K562 (cell line): ENCODE results near the gene DSCAM. TPM values are rescaled to one million over a fixed set of nuclear protein-coding genes. Genes with fewer than 3 reads are reported as not detected.

ENCODE experiments used
- ATAC-seq: fragments of 200-7000 bp; cut with Tn5 transposase; 3 replicates; pipeline ENCODE4 v1.9.1; 2020; ENCODE audit warnings: moderate library complexity
- BruUV-seq: library from RNA; stranded (reverse); fragments of 400-500 nt; replicated peaks from 2 replicates; lab custom pipeline; 2021; lab: Mats Ljungman, UMichigan
- CTCF ChIA-PET: fragments of 300-600 bp; formaldehyde crosslinking; extraction: SDS; loops from one replicate; lab custom pipeline; 2021; ENCODE audit warnings: low intra/inter-chr PET ratio; lab: Yijun Ruan, JAX
- POLR2A ChIA-PET: fragments of 300-600, 350-650 bp; sonication (Branson Sonifier 250); formaldehyde crosslinking; extraction: SDS; loops from one replicate; lab custom pipeline; 2021; ENCODE audit warnings: antibody characterized with exemption, inconsistent platforms; lab: Yijun Ruan, JAX
- DNase-seq, 4 experiments: peaks; one replicate each; pipeline versions ENCODE4 v3.0.0 to v3.0.0-alpha.2; 2011 to 2018; ENCODE audit warnings: low spot score in 3 of 4, mixed read lengths in 3 of 4; ENCODE audit errors: extremely low read depth in 1 of 4
- FAIRE-seq: peaks from 2 replicates; lab custom pipeline; 2011; peaks lifted over from hg19 to GRCh38; lab: Jason Lieb, UNC
- H2AFZ ChIP-seq: 2 replicates; pipeline ENCODE4 v1.6.0; 2011; ENCODE audit warnings: low read depth, low read length, control low read depth, inconsistent platforms
- H3K27ac ChIP-seq: fragments of 200-600 bp; 3 replicates; pipeline ENCODE4 v1.8.0; 2011; ENCODE audit warnings: low read depth, mild to moderate bottlenecking, control low read depth, inconsistent platforms, low read length, moderate library complexity, mixed read lengths; ENCODE audit errors: extremely low read depth
- H3K27me3 ChIP-seq, 2 experiments: fragments of 300-600 bp in 1 of 2; 2 replicates in 1 of 2; 3 replicates in 1 of 2; pipeline versions ENCODE4 v1.6.0 to v1.8.0; 2011; ENCODE audit warnings: inconsistent platforms in 2 of 2, low read length in 2 of 2, mild to moderate bottlenecking in 1 of 2, mixed read lengths in 1 of 2, moderate library complexity in 1 of 2; ENCODE audit not compliant: control insufficient read depth in 2 of 2, insufficient read depth in 2 of 2
- H3K36me3 ChIP-seq: fragments of 300-600 bp; 3 replicates; pipeline ENCODE4 v1.8.0; 2011; ENCODE audit warnings: mild to moderate bottlenecking, low read length, inconsistent platforms; ENCODE audit not compliant: control insufficient read depth, insufficient read depth
- H3K4me1 ChIP-seq, 2 experiments: fragments of 200-600 bp in 1 of 2; replicated peaks in 1 of 2; 2 replicates in 1 of 2; 3 replicates in 1 of 2; pipeline versions ENCODE4 v1.5.1 to v1.8.0; 2011; ENCODE audit warnings: inconsistent platforms in 2 of 2, low read length in 2 of 2, mild to moderate bottlenecking in 1 of 2, mixed read lengths in 1 of 2, moderate library complexity in 1 of 2; ENCODE audit not compliant: control insufficient read depth in 2 of 2, insufficient read depth in 2 of 2
- H3K4me2 ChIP-seq: 2 replicates; pipeline ENCODE4 v1.6.1; 2011; ENCODE audit warnings: low read length, control low read depth, inconsistent platforms, mixed read lengths; ENCODE audit not compliant: insufficient read depth
- H3K4me3 ChIP-seq: fragments of 200-600 bp; sonication (generic), shearing (Covaris generic); 2 replicates; pipeline ENCODE4 v1.5.1; 2016; ENCODE audit warnings: control low read depth, inconsistent platforms
- H3K79me2 ChIP-seq: fragments of 200-600 bp; 3 replicates; pipeline ENCODE4 v1.8.0; 2011; ENCODE audit warnings: low read length, inconsistent platforms; ENCODE audit not compliant: control insufficient read depth, insufficient read depth
- H3K9ac ChIP-seq, 2 experiments: 2 replicates each; pipeline versions ENCODE4 v1.6.0 to v1.6.1; 2011; ENCODE audit warnings: low read depth in 2 of 2, low read length in 2 of 2, control low read depth in 1 of 2, inconsistent platforms in 1 of 2, mild to moderate bottlenecking in 1 of 2, mixed read lengths in 1 of 2; ENCODE audit not compliant: insufficient read depth in 1 of 2
- H3K9me1 ChIP-seq: one replicate; pipeline ENCODE4 v1.6.0; 2011; ENCODE audit warnings: inconsistent platforms, mild to moderate bottlenecking, low read length, moderate library complexity; ENCODE audit not compliant: control insufficient read depth, insufficient read depth
- H3K9me3 ChIP-seq: replicated peaks from 2 replicates; pipeline ENCODE4 v1.5.1; 2011; ENCODE audit warnings: low read depth, low read length, inconsistent platforms; ENCODE audit not compliant: control insufficient read depth, insufficient read depth
- H4K20me1 ChIP-seq: replicated peaks from 2 replicates; pipeline ENCODE4 v1.6.1; 2011; ENCODE audit warnings: low read length, inconsistent platforms, mixed read lengths; ENCODE audit not compliant: control insufficient read depth, insufficient read depth
- DDX20 ChIP-seq: fragments of 450-650 bp; IDR thresholded peaks from 2 replicates; pipeline ENCODE4 v1.6.1; 2016; ENCODE audit warnings: missing genetic modification characterization, low read depth, mild to moderate bottlenecking, missing compliant biosample characterization, moderate library complexity
- GATAD2A ChIP-seq: fragments of 450-650 bp; IDR thresholded peaks from 2 replicates; pipeline ENCODE4 v1.6.1; 2017
- MBD1 ChIP-seq: fragments of 250-450 bp; sonication (Bioruptor Pico); IDR thresholded peaks from 2 replicates; pipeline ENCODE4 v1.8.0; 2022; ENCODE audit warnings: inconsistent platforms
- NUFIP1 ChIP-seq: fragments of 450-650 bp; IDR thresholded peaks from 2 replicates; pipeline ENCODE4 v1.6.1; 2018; ENCODE audit not compliant: partially characterized antibody
- RAD21 ChIP-seq, 2 experiments: fragments of 250-450 bp in 1 of 2; fragments of 450-650 bp in 1 of 2; sonication (Bioruptor Pico) in 1 of 2; formaldehyde crosslinking in 1 of 2; IDR thresholded peaks in 1 of 2; conservative IDR thresholded peaks in 1 of 2; 2 replicates each; pipeline versions ENCODE4 v1.4.0 to v1.8.0; 2020 to 2022; ENCODE audit warnings: mild to moderate bottlenecking in 2 of 2, moderate library complexity in 1 of 2
- SMC3 ChIP-seq: conservative IDR thresholded peaks from 2 replicates; pipeline ENCODE4 v1.6.1; 2011; ENCODE audit warnings: low read depth, low read length, improper control_type of control experiment; ENCODE audit not compliant: insufficient read depth
- STAT5A ChIP-seq: IDR thresholded peaks from 2 replicates; pipeline ENCODE4 v1.6.1; 2012; ENCODE audit warnings: low read length, inconsistent platforms, borderline replicate concordance
- UBTF ChIP-seq, 2 experiments: IDR thresholded peaks; 2 replicates each; pipeline ENCODE4 v1.6.1; 2012; ENCODE audit warnings: improper control_type of control experiment in 2 of 2, low read depth in 2 of 2, low read length in 2 of 2, borderline replicate concordance in 1 of 2
- ZNF444 ChIP-seq: fragments of 250-450 bp; sonication (Bioruptor Pico); IDR thresholded peaks from 2 replicates; pipeline ENCODE4 v1.4.0; 2020; ENCODE audit warnings: mild to moderate bottlenecking, moderate library complexity
- ZNF695 ChIP-seq: fragments of 450-650 bp; formaldehyde crosslinking; IDR thresholded peaks from 2 replicates; pipeline ENCODE4 v1.4.0; 2020; ENCODE audit warnings: mild to moderate bottlenecking, moderate library complexity
- whole genome bisulfite sequencing: fragments of 100-300 bp; shearing (Covaris generic); methylation state at CpG from one replicate; pipeline ENCODE4 v1.1.6; 2016; ENCODE audit warnings: low coverage, mixed read lengths; ENCODE audit not compliant: insufficient coverage; ENCODE audit errors: missing lambda C conversion rate; 5-methylcytosine and 5-hydroxymethylcytosine counted together
- in situ Hi-C: fragments of 300-500 bp; cut with MboI; formaldehyde crosslinking; loops from 4 replicates; pipeline ENCODE4 v1.15.0; 2018; ENCODE audit warnings: inconsistent platforms, mixed read lengths
- intact Hi-C: fragments of 100-400 bp; cut with micrococcal nuclease; formaldehyde crosslinking; loops from 2 replicates; pipeline ENCODE4 v1.14.2; 2022
- polyA plus RNA-seq, 8 experiments: library from polyadenylated mRNA; depleted of rRNA in 4 of 8; stranded (reverse) in 5 of 8; unstranded in 3 of 8; fragments of >200 nt; fragmentation: Nextera tagmentation in 2 of 8; fragmentation: Illumina TruSeq in 1 of 8; extraction: Ambion mirVana in 2 of 8; extraction: Trizol in 1 of 8; gene quantifications; 2 replicates each; pipeline versions ENCODE4 v1.2.1 to v1.2.3, GENCODE V29; 2011 to 2014; ENCODE audit warnings: inconsistent platforms in 1 of 8, missing spikeins in 1 of 8
- total RNA-seq, 7 experiments: library from RNA; depleted of rRNA in 6 of 7; stranded (reverse); fragments of >200 nt in 6 of 7; fragmentation: Illumina TruSeq in 2 of 7; extraction: Trizol in 2 of 7; gene quantifications; 2 replicates each; pipeline versions ENCODE4 v1.2.1 to v1.2.3, GENCODE V29; 2011 to 2021; ENCODE audit warnings: low replicate concordance in 1 of 7
- TF ChIP-seq, protein P1 (sequence below): fragments of 450-650 bp; IDR thresholded peaks from 2 replicates; pipeline ENCODE4 v1.6.1; 2016; ENCODE audit warnings: borderline replicate concordance

Gene DSCAM
- total and polyA plus RNA-seq, 9 of the 15 experiments (the other 6 are each of a cell fraction or from before 2014, with no cell fraction given): not detected

DNA sequence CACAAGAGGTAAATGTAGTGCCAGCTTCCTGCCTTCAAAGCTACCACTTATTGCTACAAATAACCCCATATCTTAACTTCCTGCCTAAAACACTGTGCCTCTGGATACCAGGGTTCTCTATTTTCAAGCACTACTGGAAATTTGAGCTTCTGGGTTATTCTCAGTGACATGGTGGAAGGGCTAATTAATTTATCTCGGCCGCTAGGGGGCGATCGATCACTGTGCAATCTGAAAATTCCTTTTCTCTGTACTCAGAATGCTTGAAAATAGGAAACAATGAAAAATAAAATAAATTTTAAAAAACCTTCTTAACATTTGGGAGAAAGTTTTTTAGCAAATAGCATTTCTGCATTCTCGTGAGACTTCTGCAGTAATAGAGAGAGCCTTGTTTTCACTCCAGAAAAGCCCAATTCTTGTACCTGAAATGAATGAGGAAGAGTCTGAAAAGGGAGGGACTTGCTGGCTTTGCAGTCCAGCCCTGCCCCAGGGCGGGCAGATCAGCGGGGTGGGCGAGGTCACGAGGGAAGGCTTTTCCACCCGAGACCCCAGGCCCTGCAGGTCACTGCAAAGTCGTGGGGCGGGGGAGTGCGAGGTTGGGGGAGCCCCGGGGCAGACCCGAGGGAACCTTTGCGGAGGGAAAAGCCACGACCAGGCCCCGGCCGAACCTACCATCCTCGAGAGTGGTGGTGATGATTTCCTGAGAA lies 703.0 kb downstream of the DSCAM start:
- H3K4me1 ChIP-seq: no peaks in the 10 kb centered on the region
- ChIA-PET POLR2A (interaction anchor here (0.7 kb wide), 1 partner anchor 994 kb away, joined by 3 read pairs; no protein-coding TSS in a partner anchor), CTCF (interaction anchor here (0.5 to 1.4 kb wide), 4 partner anchors 242 to 1467 kb away, joined by 3 to 5 read pairs (median 3); no protein-coding TSS in a partner anchor)
- no peaks in the 10 kb centered on the region for H3K9me3 ChIP-seq
- DNase-seq: peak; percentile 56 to 66 (median 59)
- peak; percentile 76 for FAIRE-seq
- in situ Hi-C loops: no loop called here
- no peaks in the 10 kb centered on the region for H3K79me2 ChIP-seq
- H4K20me1 ChIP-seq: no peaks in the 10 kb centered on the region
- WGBS: 1% methylated on average over 14 of the region's 20 CpGs
- intact Hi-C loops: loop anchor here (2.0 kb wide), 2 partner anchors 925 to 991 kb away; no protein-coding TSS in a partner anchor
- no peaks in the 10 kb centered on the region for H3K36me3 ChIP-seq
- H3K27me3 ChIP-seq: no peaks in the 10 kb centered on the region
- no peak overlapping the region for H3K4me3 ChIP-seq
- BruUV-seq: no TSS peak
- peak; percentile 86 for ATAC-seq
- no peak overlapping the region for H3K9ac ChIP-seq
- H2AFZ ChIP-seq: no peak overlapping the region
- H3K27ac ChIP-seq: no peak overlapping the region
- H3K4me2 ChIP-seq: no peak overlapping the region
- no peaks in the 10 kb centered on the region for H3K9me1 ChIP-seq
- TF ChIP-seq, protein P1, sequence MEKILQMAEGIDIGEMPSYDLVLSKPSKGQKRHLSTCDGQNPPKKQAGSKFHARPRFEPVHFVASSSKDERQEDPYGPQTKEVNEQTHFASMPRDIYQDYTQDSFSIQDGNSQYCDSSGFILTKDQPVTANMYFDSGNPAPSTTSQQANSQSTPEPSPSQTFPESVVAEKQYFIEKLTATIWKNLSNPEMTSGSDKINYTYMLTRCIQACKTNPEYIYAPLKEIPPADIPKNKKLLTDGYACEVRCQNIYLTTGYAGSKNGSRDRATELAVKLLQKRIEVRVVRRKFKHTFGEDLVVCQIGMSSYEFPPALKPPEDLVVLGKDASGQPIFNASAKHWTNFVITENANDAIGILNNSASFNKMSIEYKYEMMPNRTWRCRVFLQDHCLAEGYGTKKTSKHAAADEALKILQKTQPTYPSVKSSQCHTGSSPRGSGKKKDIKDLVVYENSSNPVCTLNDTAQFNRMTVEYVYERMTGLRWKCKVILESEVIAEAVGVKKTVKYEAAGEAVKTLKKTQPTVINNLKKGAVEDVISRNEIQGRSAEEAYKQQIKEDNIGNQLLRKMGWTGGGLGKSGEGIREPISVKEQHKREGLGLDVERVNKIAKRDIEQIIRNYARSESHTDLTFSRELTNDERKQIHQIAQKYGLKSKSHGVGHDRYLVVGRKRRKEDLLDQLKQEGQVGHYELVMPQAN: no peak
- TF ChIP-seq UBTF (IDR thresholded peaks at IDR 0.05; ENCODE audit: borderline replicate concordance in 1 of 2, low read depth in 2 of 2, low read length in 2 of 2) (no peak), ZNF695 (no peak), STAT5A (no peak), MBD1 (no peak), SMC3 (0 out of 2 replicates have a peak, but pooled peaks have one; percentile 25), DDX20 (tag) (no peak), NUFIP1 (no peak), GATAD2A (no peak), ZNF444 (CRISPR knock-in tag) (no peak), RAD21 (CRISPR knock-in tag; conservative IDR thresholded peaks at IDR 0.05 in 1 of 2, IDR thresholded peaks at IDR 0.05 in 1 of 2) (peak; percentile 65 to 80)
